Mesothelial cell of epicardium (in vitro differentiated cells): ENCODE measurements around the gene LSM14A. TPM values are rescaled to one million over a fixed set of nuclear protein-coding genes. Genes with fewer than 3 reads are reported as not detected.

ENCODE experiments used
- DNase-seq, 2 experiments: peaks; one replicate each; pipeline ENCODE4 v3.0.0; 2021; ENCODE audit warnings: low spot score in 2 of 2; ENCODE audit not compliant: unreplicated experiment in 2 of 2
- H3K27ac Mint-ChIP-seq: 2 replicates; pipeline ENCODE4 v1.8.0; 2021; ENCODE audit warnings: mixed read lengths
- H3K27me3 Mint-ChIP-seq: 2 replicates; pipeline ENCODE4 v1.8.0; 2021; ENCODE audit warnings: low read depth, mixed read lengths
- H3K36me3 Mint-ChIP-seq: 2 replicates; pipeline ENCODE4 v1.8.0; 2021; ENCODE audit warnings: mixed read lengths
- H3K4me1 Mint-ChIP-seq: 2 replicates; pipeline ENCODE4 v1.8.0; 2021; ENCODE audit warnings: mixed read lengths
- H3K4me3 Mint-ChIP-seq: 2 replicates; pipeline ENCODE4 v1.8.0; 2021; ENCODE audit warnings: mild to moderate bottlenecking, moderate library complexity, mixed read lengths
- H3K9me3 Mint-ChIP-seq: 2 replicates; pipeline ENCODE4 v1.8.0; 2021; ENCODE audit warnings: mixed read lengths
- CTCF ChIP-seq: fragments of 200-600 bp; sonication (generic); IDR thresholded peaks from one replicate; pipeline ENCODE4 v1.5.0; 2021; ENCODE audit warnings: antibody characterized with exemption; ENCODE audit not compliant: unreplicated experiment
- total RNA-seq: library from RNA; stranded (reverse); gene quantifications from 3 replicates; pipeline ENCODE4 v1.2.1, GENCODE V29; 2021

The LSM14A gene
- total RNA-seq, 1 donor from 2014 or later: 153 TPM

GRCh38 chr19:34141025-34141424 lies 31.3 kb upstream of the LSM14A start:
- H3K36me3 Mint-ChIP-seq: no peaks in the 10 kb centered on the region
- H3K4me1 Mint-ChIP-seq: no peaks in the 10 kb centered on the region
- no peak for TF ChIP-seq CTCF
- no peak for DNase-seq
- H3K4me3 Mint-ChIP-seq: no peak overlapping the region
- no peaks in the 10 kb centered on the region for H3K27me3 Mint-ChIP-seq
- H3K9me3 Mint-ChIP-seq: no peaks in the 10 kb centered on the region
- H3K27ac Mint-ChIP-seq: no peak overlapping the region

- DNase-seq: no peak
- Mint-ChIP-seq H3K36me3 (no peaks in the 10 kb centered on the region), H3K4me1 (no peaks in the 10 kb centered on the region), H3K4me3 (no peak overlapping the region), H3K27me3 (no peaks in the 10 kb centered on the region), H3K9me3 (no peaks in the 10 kb centered on the region), H3K27ac (no peak overlapping the region)
- no peak for TF ChIP-seq CTCF
These were observed 29.9 kb upstream of the LSM14A start for GRCh38 chr19:34142440-34142839.

GRCh38 chr19:34145741-34146202 lies 26.5 kb upstream of the LSM14A start:
- no peaks in the 10 kb centered on the region for H3K36me3 Mint-ChIP-seq
- H3K9me3 Mint-ChIP-seq: no peaks in the 10 kb centered on the region
- peak in 1 of 2 experiments; percentile 52 for DNase-seq
- H3K27ac Mint-ChIP-seq: no peak overlapping the region
- no peaks in the 10 kb centered on the region for H3K27me3 Mint-ChIP-seq
- H3K4me3 Mint-ChIP-seq: no peak overlapping the region
- H3K4me1 Mint-ChIP-seq: no peaks in the 10 kb centered on the region
- peak; percentile 85 for TF ChIP-seq CTCF

- H3K4me1 Mint-ChIP-seq: no peaks in the 10 kb centered on the region
- H3K9me3 Mint-ChIP-seq: no peaks in the 10 kb centered on the region
- no peak for TF ChIP-seq CTCF
- no peak overlapping the region for H3K27ac Mint-ChIP-seq
- no peaks in the 10 kb centered on the region for H3K36me3 Mint-ChIP-seq
- H3K4me3 Mint-ChIP-seq: no peak overlapping the region
- no peak for DNase-seq
- no peaks in the 10 kb centered on the region for H3K27me3 Mint-ChIP-seq
These were observed 23.6 kb upstream of the LSM14A start for GRCh38 chr19:34148658-34149185.

- Mint-ChIP-seq H3K4me1 (no peaks in the 10 kb centered on the region), H3K27me3 (no peaks in the 10 kb centered on the region), H3K27ac (no peak overlapping the region), H3K36me3 (no peaks in the 10 kb centered on the region), H3K4me3 (no peak overlapping the region), H3K9me3 (no peaks in the 10 kb centered on the region)
- no peak for DNase-seq
- no peak for TF ChIP-seq CTCF
These were observed 22.4 kb upstream of the LSM14A start for GRCh38 chr19:34149873-34150272.

- Mint-ChIP-seq H3K4me3 (no peak overlapping the region), H3K4me1 (no peaks in the 10 kb centered on the region), H3K36me3 (no peaks in the 10 kb centered on the region), H3K27ac (no peak overlapping the region), H3K27me3 (no peaks in the 10 kb centered on the region), H3K9me3 (no peaks in the 10 kb centered on the region)
- DNase-seq: no peak
- TF ChIP-seq CTCF: no peak
These were observed 21.7 kb upstream of the LSM14A start for GRCh38 chr19:34150558-34150957.
